Measurements from ENCODE around the gene RPS6KA2.

The RPS6KA2 gene

GRCh38 chr6:166434336-166434735 is 192.7 kb downstream of the RPS6KA2 start:
- Mint-ChIP-seq H3K27me3 (ENCODE audit: low read depth) (peaks cover 7% of the 10 kb centered on the region), H3K9me3 (no peaks in the 10 kb centered on the region), H3K36me3 (ENCODE audit: low read depth) (peaks cover 23% of the 10 kb centered on the region), H3K4me3 (no peak overlapping the region), H3K27ac (no peak overlapping the region), H3K4me1 (peaks cover 5% of the 10 kb centered on the region)
- TF ChIP-seq CTCF (IDR thresholded peaks at IDR 0.05; ENCODE audit: unreplicated experiment in 3 of 3), result no peak

GRCh38 chr6:166433096-166433495 is 194.0 kb downstream of the RPS6KA2 start:
- H3K4me3 Mint-ChIP-seq, result no peak overlapping the region
- peaks cover 5% of the 10 kb centered on the region for H3K4me1 Mint-ChIP-seq
- no peak overlapping the region for H3K27ac Mint-ChIP-seq
- TF ChIP-seq CTCF (IDR thresholded peaks at IDR 0.05; ENCODE audit: unreplicated experiment in 3 of 3), result no peak
- peaks cover 7% of the 10 kb centered on the region for H3K27me3 Mint-ChIP-seq (ENCODE audit: low read depth)
- H3K9me3 Mint-ChIP-seq, result no peaks in the 10 kb centered on the region
- H3K36me3 Mint-ChIP-seq (ENCODE audit: low read depth), result peaks cover 27% of the 10 kb centered on the region

GRCh38 chr6:166430269-166430668 is 196.8 kb downstream of the RPS6KA2 start:
- Mint-ChIP-seq H3K9me3 (no peaks in the 10 kb centered on the region), H3K4me1 (no peaks in the 10 kb centered on the region), H3K36me3 (ENCODE audit: low read depth) (peaks cover 27% of the 10 kb centered on the region), H3K4me3 (no peak overlapping the region), H3K27ac (no peak overlapping the region), H3K27me3 (ENCODE audit: low read depth) (peaks cover 3% of the 10 kb centered on the region)
- TF ChIP-seq CTCF (IDR thresholded peaks at IDR 0.05; ENCODE audit: unreplicated experiment in 3 of 3), result no peak

GRCh38 chr6:166424431-166424830 is 202.6 kb downstream of the RPS6KA2 start:
- no peak overlapping the region for H3K4me3 Mint-ChIP-seq
- H3K4me1 Mint-ChIP-seq, result no peaks in the 10 kb centered on the region
- H3K36me3 Mint-ChIP-seq (ENCODE audit: low read depth), result peaks cover 22% of the 10 kb centered on the region
- H3K27ac Mint-ChIP-seq, result no peak overlapping the region
- no peaks in the 10 kb centered on the region for H3K9me3 Mint-ChIP-seq
- peaks cover 4% of the 10 kb centered on the region for H3K27me3 Mint-ChIP-seq (ENCODE audit: low read depth)
- no peak for TF ChIP-seq CTCF (IDR thresholded peaks at IDR 0.05; ENCODE audit: unreplicated experiment in 3 of 3)

GRCh38 chr6:166423781-166424180 is 203.3 kb downstream of the RPS6KA2 start:
- no peak for TF ChIP-seq CTCF (IDR thresholded peaks at IDR 0.05; ENCODE audit: unreplicated experiment in 3 of 3)
- H3K27me3 Mint-ChIP-seq (ENCODE audit: low read depth), result peaks cover 4% of the 10 kb centered on the region
- H3K36me3 Mint-ChIP-seq (ENCODE audit: low read depth), result peaks cover 25% of the 10 kb centered on the region
- H3K27ac Mint-ChIP-seq, result no peak overlapping the region
- H3K9me3 Mint-ChIP-seq, result no peaks in the 10 kb centered on the region
- H3K4me1 Mint-ChIP-seq, result no peaks in the 10 kb centered on the region
- no peak overlapping the region for H3K4me3 Mint-ChIP-seq

- Mint-ChIP-seq H3K9me3 (no peaks in the 10 kb centered on the region), H3K36me3 (ENCODE audit: low read depth) (peaks cover 27% of the 10 kb centered on the region), H3K4me3 (no peak overlapping the region), H3K27ac (no peak overlapping the region), H3K27me3 (ENCODE audit: low read depth) (peaks cover 4% of the 10 kb centered on the region), H3K4me1 (no peaks in the 10 kb centered on the region)
- TF ChIP-seq CTCF (IDR thresholded peaks at IDR 0.05; ENCODE audit: unreplicated experiment in 3 of 3), result no peak
Observed at GRCh38 chr6:166423051-166423745, 203.9 kb downstream of the RPS6KA2 start.
